ENCODE results near the gene TDRD15.

TDRD15 gene

DNA sequence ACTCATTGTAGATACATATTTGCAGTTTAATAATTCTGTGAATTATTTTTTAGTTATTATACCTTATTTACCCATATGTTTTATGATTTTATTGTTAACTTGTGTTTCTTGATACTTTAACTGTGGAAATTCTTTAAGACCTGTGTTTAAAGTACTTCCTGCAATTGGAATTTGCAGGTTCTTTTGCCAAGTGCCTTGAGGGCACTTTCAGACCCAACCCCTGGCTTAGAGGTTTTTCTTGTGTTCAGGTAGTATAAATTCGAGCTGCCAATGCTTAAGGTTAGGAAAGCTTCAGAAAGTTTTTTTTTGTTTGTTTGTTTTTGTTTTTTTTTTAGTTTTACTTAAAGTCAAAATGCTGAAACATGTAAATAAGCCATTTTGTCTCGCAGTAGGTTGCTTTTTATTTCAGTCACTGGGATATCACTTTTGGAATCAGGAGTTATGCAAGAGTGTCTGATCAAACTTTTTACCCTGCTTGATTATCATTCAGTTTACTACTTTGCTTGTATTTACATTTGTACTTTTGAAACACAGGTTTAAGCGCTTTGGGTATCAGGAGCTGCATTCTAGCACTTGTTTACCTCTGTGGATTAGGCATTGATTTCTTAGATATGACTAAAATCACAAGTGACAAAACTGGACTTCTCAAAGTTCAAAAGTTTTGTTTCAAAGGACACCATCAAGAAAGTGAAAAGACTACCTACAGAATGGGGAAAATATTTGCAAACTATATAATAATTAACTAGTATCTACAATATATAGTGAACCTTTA, 31.8 kb downstream of the TDRD15 start:
- no peak overlapping the region for H3K4me3 ChIP-seq (ENCODE audit: low read depth, low read length)
- H3K36me3 ChIP-seq, result no peaks in the 10 kb centered on the region
- H3K27ac ChIP-seq, result no peak overlapping the region
- no peak for DNase-seq
- no peaks in the 10 kb centered on the region for H3K9me3 ChIP-seq (ENCODE audit: severe bottlenecking)
- H3K27me3 ChIP-seq (ENCODE audit: insufficient read depth, low read depth, severe bottlenecking), result peaks cover 22% of the 10 kb centered on the region
- TF ChIP-seq, protein P1, sequence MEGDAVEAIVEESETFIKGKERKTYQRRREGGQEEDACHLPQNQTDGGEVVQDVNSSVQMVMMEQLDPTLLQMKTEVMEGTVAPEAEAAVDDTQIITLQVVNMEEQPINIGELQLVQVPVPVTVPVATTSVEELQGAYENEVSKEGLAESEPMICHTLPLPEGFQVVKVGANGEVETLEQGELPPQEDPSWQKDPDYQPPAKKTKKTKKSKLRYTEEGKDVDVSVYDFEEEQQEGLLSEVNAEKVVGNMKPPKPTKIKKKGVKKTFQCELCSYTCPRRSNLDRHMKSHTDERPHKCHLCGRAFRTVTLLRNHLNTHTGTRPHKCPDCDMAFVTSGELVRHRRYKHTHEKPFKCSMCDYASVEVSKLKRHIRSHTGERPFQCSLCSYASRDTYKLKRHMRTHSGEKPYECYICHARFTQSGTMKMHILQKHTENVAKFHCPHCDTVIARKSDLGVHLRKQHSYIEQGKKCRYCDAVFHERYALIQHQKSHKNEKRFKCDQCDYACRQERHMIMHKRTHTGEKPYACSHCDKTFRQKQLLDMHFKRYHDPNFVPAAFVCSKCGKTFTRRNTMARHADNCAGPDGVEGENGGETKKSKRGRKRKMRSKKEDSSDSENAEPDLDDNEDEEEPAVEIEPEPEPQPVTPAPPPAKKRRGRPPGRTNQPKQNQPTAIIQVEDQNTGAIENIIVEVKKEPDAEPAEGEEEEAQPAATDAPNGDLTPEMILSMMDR (IDR thresholded peaks at IDR 0.05; ENCODE audit: low read depth, low read length), result no peak

DNA sequence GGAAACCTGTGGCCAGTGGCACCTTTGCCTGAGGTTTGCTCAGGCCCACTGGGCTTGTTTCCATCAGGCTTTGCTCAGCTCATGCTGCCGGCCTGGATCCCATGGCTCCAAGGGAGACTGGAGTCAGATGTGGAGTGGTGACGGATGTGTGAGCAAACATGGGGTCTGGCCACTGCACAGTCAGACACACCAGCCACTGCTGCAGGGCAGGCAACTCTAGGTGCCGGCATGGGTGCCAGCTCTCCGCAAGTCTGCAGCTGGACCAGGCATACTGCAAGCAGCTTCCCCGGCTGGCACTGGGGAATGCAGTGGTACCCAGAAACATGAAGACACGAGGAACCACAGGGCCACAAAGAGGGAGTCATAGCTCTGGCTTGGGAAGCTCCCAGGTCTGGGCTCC, 37.4 kb downstream of the TDRD15 start:
- Histone ChIP-seq H3K9me3 (ENCODE audit: severe bottlenecking) (no peaks in the 10 kb centered on the region), H3K27ac (no peak overlapping the region), H3K27me3 (ENCODE audit: insufficient read depth, low read depth, severe bottlenecking) (peaks cover 36% of the 10 kb centered on the region), H3K4me3 (ENCODE audit: low read depth, low read length) (no peak overlapping the region), H3K36me3 (no peaks in the 10 kb centered on the region)
- DNase-seq, result no peak
- TF ChIP-seq, protein P1 (IDR thresholded peaks at IDR 0.05; ENCODE audit: low read depth, low read length), result no peak

DNA sequence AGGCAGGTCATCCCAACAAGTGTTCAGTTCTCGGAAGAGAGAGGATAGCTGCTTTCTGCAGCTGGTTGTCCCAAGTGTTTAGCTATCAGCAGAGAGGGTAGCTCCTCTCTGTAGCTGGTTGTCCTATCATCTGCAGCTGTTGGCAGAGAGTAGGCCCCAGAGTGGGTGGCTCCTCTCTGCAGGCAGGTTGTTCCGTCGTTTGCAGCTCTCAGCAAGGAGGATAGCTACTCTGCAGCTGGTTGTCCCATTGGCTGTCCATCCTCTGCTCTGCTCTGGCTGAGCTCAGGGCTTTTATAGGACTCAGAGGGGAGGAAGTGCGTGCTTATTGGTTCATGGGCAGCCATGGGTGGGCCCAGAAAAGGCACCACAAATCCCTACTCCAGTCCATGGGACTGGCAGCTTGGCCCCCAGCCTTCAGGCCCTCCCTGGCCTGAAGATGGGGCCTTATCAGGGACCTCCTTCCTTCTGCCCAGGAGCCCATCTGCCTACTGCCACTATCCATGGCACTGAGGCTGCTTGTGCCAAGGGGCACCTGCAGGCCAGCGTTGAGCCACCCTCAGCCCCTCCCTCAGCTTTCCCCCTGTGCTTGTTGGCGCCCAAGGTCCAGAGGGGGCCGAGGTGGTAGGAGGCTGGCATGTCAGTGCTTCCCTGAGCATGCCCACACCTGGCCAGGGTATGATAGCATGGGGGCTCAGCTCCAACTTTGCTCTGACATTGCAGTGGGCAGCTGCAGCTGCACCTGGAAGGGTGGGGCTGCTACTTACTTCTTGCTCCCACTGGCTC, 38.3 kb downstream of the TDRD15 start:
- TF ChIP-seq, protein P1 (IDR thresholded peaks at IDR 0.05; ENCODE audit: low read depth, low read length), result no peak
- Histone ChIP-seq H3K27ac (no peak overlapping the region), H3K36me3 (no peaks in the 10 kb centered on the region), H3K9me3 (ENCODE audit: severe bottlenecking) (no peaks in the 10 kb centered on the region), H3K27me3 (ENCODE audit: insufficient read depth, low read depth, severe bottlenecking) (peaks cover 36% of the 10 kb centered on the region), H3K4me3 (ENCODE audit: low read depth, low read length) (no peak overlapping the region)
- DNase-seq, result no peak

DNA sequence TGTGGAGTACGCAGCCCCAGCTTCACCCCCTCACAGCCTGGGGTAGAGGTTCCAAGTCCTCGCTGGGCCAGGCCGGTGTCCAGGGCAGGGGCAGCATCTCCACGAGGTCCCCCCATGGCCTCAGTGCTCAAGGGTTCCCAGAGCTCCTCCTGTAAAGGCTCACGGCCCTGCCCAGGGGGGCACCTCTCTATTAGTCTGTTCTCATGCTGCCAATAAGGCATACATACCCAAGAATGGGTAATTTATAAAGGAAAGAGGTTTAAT, 38.8 kb downstream of the TDRD15 start:
- TF ChIP-seq, protein P1 (IDR thresholded peaks at IDR 0.05; ENCODE audit: low read depth, low read length), result no peak
- peaks cover 32% of the 10 kb centered on the region for H3K27me3 ChIP-seq (ENCODE audit: insufficient read depth, low read depth, severe bottlenecking)
- H3K4me3 ChIP-seq (ENCODE audit: low read depth, low read length), result no peak overlapping the region
- H3K27ac ChIP-seq, result no peak overlapping the region
- H3K36me3 ChIP-seq, result no peaks in the 10 kb centered on the region
- no peak for DNase-seq
- no peaks in the 10 kb centered on the region for H3K9me3 ChIP-seq (ENCODE audit: severe bottlenecking)

DNA sequence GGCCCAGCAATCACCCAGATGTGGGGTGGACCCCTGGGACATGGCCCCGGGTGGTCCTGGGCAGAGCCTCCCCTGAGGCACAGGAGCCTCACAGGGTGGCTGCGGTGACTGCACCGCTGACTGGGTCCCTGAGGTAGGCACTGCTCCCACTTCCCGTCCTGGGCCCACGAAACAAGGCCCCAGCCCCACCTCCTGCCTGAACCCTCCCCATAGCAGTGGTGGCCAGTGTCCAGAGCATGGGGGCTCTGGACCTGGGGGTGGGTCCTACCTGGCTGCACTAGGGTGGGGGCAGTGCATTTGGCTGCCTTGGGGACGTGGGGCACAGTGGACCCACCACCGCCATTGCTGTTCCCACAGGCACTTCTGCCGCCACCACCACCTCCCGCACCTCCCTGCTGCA, 39.4 kb downstream of the TDRD15 start:
- no peak for DNase-seq
- no peak overlapping the region for H3K27ac ChIP-seq
- H3K27me3 ChIP-seq (ENCODE audit: insufficient read depth, low read depth, severe bottlenecking), result peaks cover 32% of the 10 kb centered on the region
- TF ChIP-seq, protein P1 (IDR thresholded peaks at IDR 0.05; ENCODE audit: low read depth, low read length), result no peak
- H3K4me3 ChIP-seq (ENCODE audit: low read depth, low read length), result no peak overlapping the region
- H3K9me3 ChIP-seq (ENCODE audit: severe bottlenecking), result no peaks in the 10 kb centered on the region
- no peaks in the 10 kb centered on the region for H3K36me3 ChIP-seq

All from WERI-Rb-1 (cell line).